Anterior cingulate cortex (tissue), 58 donors: ENCODE measurements around the gene ZBBX.

Source experiments
- DNase-seq, 58 donors: peaks; one replicate each; lab custom pipeline; 2025; lab: John Stamatoyannopoulos, UW

Gene ZBBX

DNA sequence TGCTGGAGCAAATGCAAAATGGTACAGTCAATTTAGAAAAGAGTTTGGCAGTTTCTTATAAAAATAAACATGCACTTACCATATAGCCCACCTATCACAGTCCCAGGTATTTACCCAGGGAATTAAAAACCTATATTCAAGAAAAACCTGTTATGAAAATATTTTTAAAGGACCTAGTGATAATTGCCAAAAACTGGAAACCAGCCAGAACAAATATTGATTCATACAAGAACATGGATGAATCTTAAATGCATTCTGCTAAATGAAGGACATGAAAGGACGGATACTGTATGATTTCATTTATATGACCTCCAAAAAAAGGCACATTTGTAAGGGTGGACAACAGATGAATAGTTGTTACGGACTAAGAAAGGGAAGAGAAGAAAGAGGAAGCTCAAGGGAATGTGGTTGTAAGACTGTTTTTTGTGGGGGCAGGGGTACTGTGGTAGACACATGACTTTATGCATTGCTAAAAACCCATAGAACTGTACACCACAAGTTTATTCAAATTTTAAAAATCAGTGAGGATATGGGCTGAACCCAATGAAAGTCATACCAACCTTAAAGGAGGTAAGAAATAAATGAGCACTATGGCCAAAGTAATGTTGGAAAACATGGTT, 61.0 kb downstream of the ZBBX start:
- DNase-seq: no peak

GRCh38 chr3:167318306-167318705, 61.8 kb downstream of the ZBBX start:
- no peak for DNase-seq

GRCh38 chr3:167306319-167306718, 73.8 kb downstream of the ZBBX start:
- DNase-seq: no peak

DNA sequence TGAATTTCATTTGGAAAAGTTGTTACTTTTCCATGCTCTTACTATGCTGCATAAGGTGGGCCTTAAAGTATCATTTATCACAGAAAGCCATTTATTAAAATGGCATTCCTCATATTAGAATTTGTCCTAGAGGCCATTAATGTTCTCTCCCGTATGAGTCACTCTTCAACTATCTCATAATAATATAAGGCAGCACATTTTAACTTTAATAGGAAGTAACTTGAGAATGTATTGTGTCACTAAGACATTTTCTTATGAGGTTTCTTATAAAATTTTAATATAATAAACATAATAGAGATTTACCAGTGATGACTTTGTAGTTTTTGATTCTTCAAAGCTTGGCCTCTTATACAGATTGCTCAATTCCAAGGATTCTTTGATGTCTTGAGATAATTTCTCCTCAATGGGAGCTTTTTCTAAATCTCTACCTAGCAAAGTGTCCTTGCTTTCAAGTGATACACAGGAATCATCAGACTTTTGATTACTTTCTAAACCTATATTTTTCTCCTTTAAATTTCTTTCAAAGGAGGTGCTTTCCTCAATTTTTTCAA, 74.7 kb downstream of the ZBBX start:
- DNase-seq: no peak

DNA sequence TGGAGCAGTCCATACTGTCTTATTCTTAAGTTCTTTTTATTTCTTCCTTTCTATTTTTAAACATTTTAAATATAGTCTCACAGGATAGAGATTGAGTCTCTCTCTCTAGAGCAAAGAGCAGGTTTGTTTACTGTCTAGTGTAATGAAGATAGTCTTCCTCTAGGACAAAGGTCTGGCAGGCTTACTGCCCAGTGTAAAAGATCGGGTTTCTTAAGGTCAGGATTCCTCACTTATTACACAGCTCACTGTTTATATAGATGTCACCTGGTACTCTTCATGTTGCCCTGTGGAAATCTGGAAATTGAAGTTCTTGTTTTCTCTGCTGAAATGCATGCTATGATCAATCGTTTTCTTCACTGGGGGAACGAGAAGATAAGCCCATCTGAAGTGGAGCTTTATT, 76.0 kb downstream of the ZBBX start:
- no peak for DNase-seq

DNA sequence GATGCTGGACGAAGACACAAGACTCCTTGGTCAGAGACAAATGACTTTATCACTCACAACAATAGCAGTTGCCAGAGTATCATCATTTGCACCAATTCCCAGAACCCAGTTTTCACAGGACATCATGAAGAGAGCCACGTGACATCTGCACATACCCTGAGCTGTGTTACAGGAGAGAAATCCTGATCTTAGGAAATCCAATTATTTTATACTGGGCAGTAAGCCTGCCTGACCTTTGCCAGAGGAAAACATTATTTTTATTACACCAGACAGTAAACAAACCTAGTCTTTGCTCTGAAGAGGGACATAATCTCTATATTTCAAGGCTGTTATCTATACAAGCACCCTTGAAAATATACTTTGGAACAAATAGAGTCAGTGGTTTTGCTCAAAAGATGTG, 77.4 kb downstream of the ZBBX start:
- no peak for DNase-seq

- DNase-seq: no peak
These were observed 79.9 kb downstream of the ZBBX start for GRCh38 chr3:167300207-167300606.

- no peak for DNase-seq
These were observed 90.7 kb downstream of the ZBBX start for GRCh38 chr3:167289435-167289834.

DNA sequence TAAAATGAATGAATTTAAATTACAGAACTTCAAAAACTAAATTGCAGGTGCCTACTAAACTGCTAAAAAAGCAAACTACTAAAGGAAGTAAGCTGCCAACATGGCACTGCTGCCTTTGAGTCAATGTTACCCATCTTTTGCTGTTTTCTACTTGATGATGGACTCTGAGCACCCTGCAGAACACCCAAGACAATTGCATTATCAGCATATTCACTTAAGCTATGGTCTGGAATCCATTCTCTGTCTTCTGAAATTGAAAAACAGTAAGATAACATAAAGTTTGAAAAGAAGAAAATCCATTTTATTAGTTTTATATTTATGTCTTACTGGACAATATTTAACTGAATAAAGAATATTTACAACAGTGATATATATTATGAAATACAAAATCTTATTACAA, 91.4 kb downstream of the ZBBX start:
- DNase-seq: no peak

DNA sequence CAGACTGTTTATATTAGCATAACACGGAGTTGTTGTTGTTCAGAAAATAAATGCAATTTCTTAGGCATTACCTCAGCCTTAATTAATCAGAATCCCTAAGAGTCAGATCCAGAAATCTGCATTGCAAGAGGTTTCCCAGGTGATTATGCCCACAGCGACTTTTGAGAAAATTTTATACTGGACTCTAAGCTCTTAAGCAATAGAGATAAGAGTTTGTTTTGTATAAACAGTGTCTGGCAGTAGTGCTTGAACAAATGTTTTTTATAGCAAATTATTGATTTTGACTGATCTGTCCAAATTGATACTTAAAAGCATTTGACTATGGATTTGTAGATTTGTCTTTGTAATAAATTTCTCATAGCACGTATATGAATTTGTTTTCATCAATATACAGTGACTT, 92.8 kb downstream of the ZBBX start:
- no peak for DNase-seq

DNA sequence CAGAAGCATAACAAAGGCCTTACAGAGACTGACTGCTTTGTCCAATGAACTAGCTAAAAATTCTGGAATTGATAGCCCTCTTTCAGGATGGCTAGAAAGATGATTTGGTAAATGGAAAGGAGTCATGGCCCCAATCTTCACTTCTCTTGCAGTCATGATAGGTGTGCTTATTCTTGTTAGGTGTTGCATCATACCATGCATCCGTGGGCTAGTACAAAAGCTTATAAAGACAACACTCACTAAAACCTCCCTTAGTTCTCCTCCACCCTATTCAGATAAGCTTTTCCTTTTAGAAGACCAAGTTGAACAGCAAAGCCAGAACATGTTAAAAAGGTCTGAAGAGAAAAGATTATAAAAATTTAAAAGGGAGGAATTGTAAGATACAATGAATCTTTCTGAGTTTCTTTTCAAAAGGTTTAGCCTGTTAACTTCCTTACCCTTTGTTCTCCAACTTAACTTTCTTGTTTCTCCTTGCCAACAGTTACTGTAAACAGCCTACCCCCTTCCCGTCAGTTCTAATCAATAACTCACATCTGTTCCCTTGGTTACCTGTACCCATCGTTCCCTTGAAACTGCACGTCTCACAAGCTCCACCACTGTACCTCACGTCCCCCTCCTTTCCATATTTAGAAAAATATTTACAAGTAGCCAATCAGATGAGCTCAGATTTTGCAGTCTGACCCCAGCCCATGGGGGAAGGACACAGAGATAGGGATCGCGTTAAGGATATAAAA, 105.8 kb downstream of the ZBBX start:
- no peak for DNase-seq

DNA sequence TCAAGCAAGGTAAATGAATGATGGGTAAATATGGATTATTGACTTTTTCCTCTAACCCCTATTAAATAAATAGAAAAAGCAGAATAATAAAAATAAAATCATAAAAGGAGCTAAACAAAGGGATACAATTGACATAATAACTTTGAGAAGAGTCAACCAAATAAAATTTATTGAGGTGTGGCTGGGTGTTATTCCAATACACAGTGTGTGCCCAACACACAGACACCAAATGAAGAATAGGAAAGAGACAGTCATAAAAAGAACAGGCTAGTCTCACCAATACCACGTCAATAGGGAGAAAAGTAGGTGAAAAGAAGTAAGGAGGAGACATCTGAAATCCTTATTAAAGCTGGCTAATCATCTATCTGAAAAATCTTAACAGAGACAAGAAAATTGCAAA, 127.1 kb downstream of the ZBBX start:
- DNase-seq: no peak

GRCh38 chr3:167251678-167252077, 128.4 kb downstream of the ZBBX start:
- DNase-seq: no peak

GRCh38 chr3:167246252-167246651, 133.8 kb downstream of the ZBBX start:
- no peak for DNase-seq

DNA sequence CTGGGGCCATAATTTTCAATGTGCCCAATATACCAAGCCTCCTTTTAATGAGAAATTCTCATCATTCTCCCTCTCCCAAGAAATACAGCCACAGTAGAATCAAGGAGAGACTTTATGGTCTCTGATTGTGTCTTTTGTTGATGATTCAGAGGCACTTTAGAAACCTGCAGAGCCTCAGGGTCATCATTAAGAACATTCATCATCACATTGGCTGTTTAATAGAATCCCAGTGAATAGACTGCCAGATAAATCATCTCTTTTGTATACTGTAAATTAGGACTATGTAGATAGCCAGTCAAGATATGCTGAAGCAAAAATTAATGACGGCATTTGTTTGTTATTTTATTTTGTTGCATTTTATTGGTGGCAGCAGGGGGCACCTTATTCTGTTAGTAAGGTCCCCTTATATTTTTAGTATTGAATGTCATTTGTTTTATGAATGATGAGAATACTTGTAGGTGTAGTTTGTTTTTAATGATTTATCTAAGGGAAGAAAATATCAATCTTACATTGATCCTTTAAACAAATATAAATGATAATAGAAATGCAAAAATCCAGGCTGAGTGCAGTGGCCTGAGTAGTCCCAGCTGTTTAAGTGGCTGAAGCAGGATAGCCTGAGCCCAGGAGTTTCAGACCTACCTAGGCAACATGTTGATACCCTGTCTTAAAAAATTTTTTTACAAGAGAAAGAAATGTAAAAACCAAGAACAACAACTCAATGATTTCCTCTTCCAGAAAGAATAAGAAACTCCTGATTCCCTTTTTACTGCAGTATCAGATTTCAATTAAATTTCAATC, 138.8 kb downstream of the ZBBX start:
- DNase-seq: no peak

DNA sequence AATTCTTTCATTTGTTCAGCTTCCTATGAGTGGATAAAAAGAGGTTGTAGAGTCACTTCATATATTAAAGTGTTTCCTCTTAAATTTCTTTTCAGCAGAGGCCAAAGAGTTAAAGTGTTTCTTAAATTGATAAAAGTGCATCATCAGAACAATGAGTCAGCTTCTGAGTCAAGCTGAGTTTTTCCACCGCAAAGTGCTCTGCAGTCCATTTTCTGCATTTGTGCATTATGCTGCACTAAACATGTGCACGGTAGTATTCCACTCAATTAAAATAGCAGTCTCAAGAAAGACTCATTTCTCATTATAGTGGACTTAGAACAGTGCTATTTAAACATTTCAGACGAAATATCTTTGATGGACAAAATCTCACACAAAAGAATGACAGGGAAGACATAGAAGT, 152.0 kb downstream of the ZBBX start:
- DNase-seq: peak in 2 of 58 donors; percentile 1 to 2

GRCh38 chr3:167225821-167226220, 154.3 kb downstream of the ZBBX start:
- no peak for DNase-seq

- no peak for DNase-seq
These were observed 171.1 kb downstream of the ZBBX start for GRCh38 chr3:167209011-167209410.

GRCh38 chr3:167203062-167203461, 177.0 kb downstream of the ZBBX start:
- no peak for DNase-seq

DNA sequence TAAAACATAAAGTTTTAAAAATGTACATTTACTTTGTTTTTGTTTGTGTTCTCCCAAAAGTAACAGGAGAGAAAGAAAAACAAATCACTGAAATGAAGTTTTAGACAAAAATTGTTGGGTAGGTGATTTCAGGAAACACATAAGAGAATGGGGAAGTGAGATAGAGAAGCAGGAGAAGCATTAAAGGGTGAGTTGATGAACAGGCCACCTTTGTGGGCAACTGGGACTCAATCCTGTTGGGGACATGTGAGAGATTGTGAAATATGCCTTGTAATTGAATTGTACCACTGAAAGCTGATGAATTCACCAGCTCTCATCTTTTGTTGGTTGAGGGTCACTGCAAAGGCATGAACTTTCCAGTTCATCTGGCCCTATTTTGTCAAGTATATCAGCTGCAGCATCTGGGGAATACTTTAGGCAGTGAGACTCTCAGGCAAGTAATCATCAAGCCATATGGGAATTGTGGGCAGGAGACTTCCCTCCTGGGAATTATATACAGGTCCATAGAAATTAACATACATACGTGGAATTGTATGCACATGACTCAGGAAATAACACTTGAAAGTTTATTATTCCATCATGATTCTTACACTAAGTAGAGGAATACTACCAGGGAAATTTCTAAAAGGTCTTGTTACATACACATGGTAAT, 181.0 kb downstream of the ZBBX start:
- no peak for DNase-seq
